GM18951 (cell line): Measurements from ENCODE around the gene IGFBP7.
"Not testable (repeated sequence)": the region's sequence is repeated elsewhere in the genome, so short reads cannot be mapped to it uniquely, and the experiment has no call there.

Experiments used
- POLR2A ChIP-seq: IDR thresholded peaks from 4 replicates; pipeline ENCODE4 v1.6.1; 2011; ENCODE audit warnings: mild to moderate bottlenecking; ENCODE audit not compliant: insufficient read length, insufficient read depth; ENCODE audit errors: extremely low read depth
- in situ Hi-C: fragments of 300-500 bp; cut with MboI; formaldehyde crosslinking; loops from one replicate; pipeline ENCODE4 v1.12.0; 2022; ENCODE audit warnings: low sequenced_read_pairs, mixed read lengths, inconsistent platforms; ENCODE audit not compliant: unreplicated experiment

IGFBP7 gene

DNA sequence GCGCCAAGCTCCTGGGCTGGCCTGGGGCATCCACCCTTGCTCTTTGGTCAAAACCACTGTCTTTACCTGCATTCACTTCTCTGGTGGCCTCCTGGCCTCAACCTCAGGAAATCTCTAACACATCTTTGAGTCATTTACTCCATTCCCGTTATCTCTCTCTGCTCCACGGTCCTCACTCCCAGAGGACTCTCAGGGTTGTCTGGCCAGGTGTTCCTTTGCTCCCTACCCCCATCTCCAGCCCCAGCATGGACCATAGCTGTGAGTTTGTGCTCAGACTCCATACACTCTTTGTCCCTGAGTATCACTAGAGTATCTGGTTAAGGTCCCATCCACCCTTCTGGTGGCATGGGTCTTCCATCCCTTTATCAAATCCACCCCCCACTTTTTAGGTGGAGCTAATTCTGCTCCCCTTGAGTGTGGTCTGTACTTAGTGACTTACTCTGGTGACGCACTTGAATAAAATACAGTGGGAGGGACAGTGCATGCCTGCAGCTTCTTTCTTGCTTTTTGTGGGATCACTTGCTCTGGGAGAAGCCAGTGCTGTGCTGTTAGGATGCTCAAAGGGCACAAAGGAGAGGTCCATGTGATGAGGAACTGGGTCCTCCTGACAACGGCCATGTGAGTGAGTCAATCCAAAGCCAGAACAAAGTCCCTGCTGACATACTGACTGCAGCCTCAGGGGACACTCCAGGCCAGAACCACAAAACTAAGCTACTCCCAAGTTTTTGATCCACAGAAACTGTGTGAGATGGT, 44.3 kb downstream of the IGFBP7 start:
- TF ChIP-seq POLR2A, result no peak
- in situ Hi-C loops, result no loop called here

DNA sequence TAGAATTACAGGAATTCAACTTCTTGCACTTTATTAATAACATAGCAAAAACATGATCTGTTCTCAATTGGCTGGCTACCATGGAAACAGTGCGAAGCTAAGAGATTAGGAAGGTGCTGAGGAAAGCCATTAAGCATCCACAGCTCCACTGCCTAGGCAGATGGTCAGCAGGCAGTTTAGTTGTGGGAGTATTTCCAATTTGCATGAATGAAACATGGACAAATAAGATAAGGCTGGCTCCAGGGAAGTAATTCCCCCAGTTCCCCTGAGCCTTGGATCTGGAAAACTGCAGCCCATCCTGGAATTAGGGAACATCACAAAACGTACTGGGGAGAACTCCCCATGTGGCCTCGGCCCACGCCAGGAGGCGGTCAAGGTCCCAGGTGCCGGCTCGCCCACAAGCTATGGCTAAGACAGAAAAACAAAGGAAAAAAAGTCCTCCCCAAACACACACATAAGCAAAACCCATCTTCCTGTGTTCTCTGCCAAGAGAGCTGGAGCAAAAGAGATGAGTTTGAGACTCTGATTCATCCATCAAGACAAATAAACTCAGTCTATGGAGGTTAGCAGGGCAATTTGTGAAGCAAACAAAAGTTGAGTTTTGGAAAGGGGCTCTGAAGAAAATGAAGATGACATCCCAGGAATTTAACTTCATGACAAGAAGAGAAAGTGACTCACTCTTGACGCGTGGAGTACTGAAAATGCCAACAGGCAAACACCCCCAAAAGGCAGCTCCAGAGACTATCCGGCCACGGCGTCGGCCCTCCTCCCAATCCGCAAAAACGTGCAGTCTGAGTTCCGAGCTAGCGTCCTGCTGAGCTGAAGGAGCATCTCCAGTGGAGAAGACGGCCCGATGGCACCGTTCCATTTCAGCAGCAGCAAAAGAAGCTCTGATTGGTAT, 45.1 kb downstream of the IGFBP7 start:
- in situ Hi-C loops, result no loop called here

DNA sequence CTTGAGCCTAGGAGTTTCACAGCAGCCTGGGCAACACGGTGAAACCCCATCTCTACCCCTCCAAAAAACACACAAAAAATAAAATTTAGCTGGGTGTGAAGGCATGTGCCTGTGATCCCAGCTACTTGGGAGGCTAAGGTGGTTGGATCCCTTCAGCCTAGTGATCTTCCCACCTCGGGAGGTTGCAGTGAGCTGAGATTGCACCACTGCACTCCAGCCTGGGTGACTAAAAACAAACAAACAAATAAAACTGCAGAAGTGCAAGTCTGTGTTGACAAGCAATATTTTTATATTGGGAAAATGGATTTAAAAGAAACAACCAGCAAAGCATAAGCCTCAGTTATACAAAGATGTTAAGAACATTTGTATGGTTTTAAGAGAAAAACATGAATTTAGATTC, 46.1 kb downstream of the IGFBP7 start:
- in situ Hi-C loops, result no loop called here
- no peak for TF ChIP-seq POLR2A

More for the DNA sequence above, 45.1 kb downstream of the IGFBP7 start:
- TF ChIP-seq POLR2A, result no peak

DNA sequence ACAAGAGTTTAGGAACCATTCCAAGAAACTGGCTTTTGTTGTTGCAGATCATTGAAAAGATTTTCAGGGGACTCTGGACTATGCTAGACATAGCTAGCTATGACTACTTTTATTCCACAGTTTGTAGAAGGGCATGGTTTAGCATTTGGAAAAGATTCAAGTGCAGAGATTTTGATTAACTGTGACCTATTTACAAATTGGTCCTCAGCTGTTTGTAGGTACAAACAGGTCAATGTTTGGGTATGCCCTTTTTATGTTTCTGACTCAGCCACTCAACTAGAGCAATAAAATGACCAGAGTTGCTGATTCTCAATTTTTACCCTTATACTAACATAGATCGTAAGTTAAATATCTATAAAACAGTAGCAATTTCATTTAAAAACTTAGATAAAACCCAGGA, 46.7 kb downstream of the IGFBP7 start:
- in situ Hi-C loops, result no loop called here
- no peak for TF ChIP-seq POLR2A

DNA sequence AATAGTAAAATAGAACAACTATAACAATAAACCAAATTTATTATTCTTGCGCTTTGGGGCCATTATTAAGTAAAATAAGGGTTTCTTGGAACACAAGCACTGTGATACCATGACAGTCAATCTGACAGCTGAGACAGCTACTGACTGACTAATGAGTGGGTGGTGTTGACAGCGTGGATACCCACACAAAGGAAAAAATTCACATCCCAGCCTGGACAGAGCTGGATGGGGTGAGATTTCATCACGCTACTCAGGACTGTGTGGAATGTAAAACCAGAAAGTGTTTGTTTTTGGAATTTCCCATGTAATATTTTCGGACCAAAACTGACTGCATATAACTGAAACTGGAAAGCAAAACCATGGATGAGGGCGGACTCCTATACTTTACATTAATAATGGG, 48.8 kb downstream of the IGFBP7 start:
- in situ Hi-C loops, result no loop called here
- no peak for TF ChIP-seq POLR2A

DNA sequence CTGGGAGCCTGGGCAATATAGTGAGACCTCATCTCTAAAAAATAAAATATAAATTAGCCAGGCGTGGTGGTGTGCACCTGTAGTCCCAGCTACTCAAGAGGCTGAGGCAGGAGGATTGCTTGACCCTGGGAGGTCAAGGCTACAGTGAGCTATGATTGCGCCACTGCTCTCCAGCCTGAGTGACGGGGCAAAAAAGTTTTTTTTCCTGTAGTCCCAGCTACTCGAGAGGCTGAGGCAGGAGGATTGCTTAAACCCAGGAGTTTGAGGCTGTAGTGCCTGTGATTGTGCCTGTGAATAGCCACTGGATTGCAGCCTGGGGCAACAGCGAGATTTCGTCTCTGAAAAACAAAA, 49.5 kb downstream of the IGFBP7 start:
- in situ Hi-C loops, result not testable (repeated sequence)

DNA sequence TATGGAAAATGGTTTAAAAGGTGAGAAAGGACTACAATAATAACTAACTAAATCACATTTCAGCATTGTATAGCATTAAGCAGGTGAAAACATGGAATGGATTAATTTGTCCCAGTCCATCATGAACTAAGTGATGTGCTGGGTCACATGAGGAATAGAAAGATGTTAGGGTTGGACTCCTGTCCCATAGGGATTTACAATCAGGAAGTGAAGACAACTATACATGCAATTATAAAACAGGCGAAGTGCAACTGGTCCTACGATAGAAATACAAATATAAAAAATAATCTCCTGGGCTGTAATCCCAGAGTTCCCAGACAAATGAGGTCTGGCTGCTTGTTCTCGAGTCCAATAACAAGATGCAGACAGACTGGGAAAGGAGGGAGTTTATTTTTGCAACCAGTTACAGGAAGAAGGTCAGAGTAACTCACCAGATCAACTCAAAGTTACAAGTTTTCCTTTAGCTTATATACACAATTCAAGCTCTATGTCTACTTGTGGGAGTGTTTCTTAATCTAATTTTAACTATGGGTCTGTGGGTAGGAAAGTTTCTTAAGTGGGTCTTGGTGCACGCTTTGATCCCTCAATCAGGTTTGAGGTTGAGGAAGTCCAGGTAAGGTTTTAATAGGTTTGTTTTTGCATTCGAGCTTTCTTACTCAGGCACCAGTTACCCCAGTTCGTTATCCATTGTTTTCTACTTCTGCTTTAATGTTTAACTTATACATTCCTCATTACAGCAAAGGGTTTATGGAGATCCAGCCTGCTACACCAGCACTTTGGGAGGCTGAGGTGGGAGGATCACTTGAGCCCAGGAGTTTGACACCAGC, 50.1 kb downstream of the IGFBP7 start:
- in situ Hi-C loops, result no loop called here
- no peak for TF ChIP-seq POLR2A

DNA sequence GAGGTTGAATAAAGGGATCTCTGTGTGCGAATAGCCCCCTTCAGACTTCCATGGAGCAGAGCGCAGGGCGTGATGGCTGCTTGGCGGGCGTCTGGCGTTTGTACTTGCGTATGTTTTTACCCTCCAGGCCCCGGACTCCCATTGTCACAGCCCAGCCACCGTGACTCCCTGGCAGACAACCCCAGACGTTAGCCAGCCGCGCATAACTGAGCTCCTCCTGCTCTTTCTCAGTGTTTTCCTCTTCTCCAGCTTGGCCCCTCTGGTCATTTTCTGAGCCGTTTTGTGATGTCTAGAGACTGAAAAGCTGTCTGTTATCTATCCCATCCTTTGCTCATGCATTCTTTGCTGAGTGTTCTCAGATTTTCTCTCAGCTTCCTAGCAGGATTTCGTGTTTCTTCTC, 54.3 kb downstream of the IGFBP7 start:
- in situ Hi-C loops, result no loop called here
- no peak for TF ChIP-seq POLR2A

DNA sequence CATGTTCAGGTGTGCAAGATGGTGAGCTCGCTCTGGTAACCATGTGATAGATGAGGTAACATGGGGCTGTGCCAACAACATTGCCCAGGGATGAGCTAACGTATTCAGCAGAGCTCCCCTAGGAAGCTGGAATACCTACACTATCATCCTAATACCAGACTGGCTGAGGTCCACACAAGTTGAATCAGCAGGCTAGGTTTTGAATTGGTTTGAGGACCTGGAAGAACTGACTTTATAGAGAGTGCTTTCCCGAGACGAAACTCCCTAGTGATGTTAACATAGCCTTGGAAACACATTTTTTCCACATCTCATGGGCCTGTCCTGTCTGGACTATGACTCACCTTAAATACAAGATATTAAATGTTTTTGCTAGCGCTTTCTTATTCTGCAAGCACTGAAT, 56.7 kb downstream of the IGFBP7 start:
- no peak for TF ChIP-seq POLR2A
- in situ Hi-C loops, result no loop called here

DNA sequence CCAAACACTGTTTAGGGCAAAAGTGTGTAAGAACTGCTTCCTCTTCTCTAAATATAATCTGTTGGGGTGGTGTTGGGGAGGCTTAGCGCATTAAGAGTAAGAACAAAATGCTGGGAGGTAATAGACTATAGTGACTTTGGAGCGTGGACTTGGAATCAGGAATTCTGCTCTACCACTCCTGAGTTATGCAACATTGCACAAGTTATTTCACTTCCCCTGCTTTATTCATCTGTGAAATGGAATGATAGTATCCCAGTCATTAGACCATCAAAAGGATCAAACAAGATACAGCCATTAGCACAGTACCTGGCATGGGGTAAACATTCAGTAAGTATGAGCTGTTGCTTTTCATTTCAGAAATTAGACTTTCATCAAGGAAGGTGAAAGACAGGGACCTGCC, 58.7 kb downstream of the IGFBP7 start:
- in situ Hi-C loops, result no loop called here
- no peak for TF ChIP-seq POLR2A

DNA sequence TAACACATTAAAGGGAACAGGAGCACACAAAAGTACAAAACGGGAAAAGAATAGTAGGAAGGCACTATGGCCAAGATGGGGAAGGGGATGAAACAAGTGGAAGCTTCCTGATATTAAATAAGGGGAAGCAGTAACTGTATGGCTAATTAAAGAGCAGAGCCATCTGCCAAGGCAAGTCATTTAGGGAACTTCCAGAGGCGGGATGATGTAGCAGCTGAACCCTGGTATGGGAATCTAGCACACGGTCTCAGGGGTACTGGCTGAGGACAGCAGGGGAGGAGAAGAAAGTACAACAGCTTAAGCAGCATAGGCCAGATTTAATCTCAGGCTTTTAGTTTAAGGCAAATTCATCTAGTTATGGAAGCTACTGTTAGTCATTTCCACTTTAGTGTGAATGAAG, 59.1 kb downstream of the IGFBP7 start:
- in situ Hi-C loops, result no loop called here
- TF ChIP-seq POLR2A, result no peak

DNA sequence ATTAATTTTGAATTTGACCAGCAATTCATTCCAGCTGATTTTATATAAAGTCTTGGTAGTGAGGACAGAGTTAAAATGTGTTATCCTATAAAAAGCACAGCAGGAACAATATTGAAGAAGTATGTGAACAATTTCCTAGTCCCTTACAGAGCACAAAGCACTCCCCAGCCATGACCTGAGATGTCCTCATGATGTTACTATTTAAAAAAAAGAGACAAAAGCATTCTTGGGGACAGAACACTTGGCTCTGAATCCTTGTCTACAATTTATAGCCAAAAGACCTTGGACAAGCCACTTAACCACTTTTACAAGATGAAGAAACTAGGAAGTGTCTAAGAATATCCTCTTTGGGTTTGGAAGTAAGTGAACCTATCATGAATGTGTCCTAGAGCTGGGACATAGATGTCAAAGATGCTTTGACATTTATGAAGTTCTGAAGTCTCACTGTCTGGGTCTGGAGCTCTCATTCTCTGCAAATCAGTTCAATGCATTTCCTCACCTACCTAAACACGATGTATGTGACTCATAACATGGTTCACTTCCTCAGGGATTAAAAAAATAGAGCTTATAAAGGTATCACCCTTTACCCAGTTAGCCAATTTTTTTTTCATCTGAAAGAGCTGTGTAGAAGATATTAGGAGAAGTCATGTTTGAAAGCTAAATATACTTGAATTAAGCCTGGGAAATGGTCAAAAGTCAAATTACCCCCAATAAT, 61.4 kb downstream of the IGFBP7 start:
- in situ Hi-C loops, result no loop called here
- no peak for TF ChIP-seq POLR2A

DNA sequence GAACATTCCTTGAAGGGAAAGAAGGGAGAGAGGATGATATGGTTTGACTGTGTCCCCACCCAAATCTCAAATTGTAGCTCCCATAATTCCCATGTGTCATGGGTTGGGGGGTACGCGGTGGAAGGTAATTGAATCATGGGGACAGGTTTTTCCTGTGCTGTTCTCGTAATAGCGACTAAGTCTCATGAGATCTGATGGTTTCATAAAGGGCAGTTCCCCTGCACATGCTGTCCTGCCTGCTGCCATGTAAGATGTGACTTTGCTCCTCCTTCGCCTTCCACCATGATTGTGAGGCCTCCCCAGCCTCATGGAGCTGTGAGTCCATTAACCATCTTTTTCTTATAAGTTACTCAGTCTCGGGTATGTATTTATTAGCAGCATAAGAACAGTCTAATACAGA, 63.1 kb downstream of the IGFBP7 start:
- in situ Hi-C loops, result not testable (repeated sequence)
